ENCODE measurements around the gene TREH.

Gene TREH

DNA sequence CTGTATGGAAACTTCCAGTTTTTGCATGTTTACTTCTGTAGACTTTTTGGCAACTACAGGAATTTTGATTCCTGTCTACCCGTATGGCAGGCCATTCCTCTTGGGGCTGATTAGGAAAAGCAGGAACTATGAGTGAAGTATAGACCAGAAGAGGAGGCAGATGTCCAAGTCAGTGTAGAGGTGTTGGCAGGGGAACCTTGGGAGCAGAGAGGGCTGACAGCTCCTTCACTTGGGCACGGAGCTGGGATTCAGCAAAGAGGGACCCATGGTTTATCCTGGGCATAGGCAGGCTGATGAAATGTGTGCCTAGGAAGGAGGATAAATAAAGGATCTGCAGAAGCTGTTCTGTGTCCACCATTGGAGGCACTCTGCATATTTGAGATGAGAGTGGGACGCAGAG lies 33.1 kb downstream of the TREH start:
- DNase-seq (ENCODE audit: low spot score), result no peak

DNA sequence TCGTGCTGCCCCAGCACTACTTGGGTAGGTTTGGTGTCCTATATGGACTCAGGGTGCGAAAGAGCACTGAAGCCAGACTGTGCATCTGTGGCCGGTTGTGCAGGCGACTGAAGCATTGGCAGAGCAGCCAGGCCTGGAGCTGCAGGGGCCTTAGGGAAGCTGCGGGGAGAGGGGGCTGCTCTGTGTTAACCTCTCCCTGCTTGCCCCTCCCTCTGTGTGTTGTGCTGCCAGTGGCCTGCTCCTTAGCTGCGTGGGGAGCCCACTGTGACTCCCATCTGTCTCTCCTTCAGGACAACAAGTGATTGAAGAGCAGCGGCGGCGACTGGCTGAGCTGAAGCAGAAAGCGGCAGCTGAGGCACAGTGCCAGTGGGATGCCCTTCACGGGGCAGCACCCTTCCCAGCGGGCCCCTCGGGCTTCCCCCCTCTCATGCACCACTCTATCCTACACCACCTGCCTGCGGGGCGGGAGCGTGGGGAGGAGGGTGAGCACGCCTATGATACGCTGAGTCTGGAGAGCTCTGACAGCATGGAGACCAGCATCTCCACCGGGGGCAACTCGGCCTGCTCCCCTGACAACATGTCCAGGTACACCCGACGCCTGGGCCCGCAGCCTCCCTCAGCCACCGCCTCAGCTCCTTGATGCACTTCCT lies 34.3 kb downstream of the TREH start:
- DNase-seq (ENCODE audit: low spot score), result no peak

- no peak for DNase-seq (ENCODE audit: low spot score)
Observed at GRCh38 chr11:118644496-118644895, 35.0 kb downstream of the TREH start.

DNA sequence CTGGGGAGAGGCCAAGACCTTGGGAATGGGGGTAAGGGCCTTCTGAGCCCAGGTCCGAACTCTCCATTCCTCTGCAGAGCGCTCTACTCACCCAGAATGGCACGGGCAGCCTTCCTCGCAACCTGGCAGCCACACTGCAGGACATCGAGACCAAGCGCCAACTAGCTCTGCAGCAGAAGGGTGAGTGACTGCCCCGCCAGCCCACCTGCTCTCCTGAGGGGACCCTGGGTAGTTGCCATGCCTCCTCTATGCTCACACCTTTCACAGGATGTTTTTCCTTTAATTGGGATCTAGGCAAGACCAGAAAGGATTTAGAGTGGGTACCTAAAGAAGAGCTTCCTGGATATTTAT lies 35.5 kb downstream of the TREH start:
- no peak for DNase-seq (ENCODE audit: low spot score)

DNA sequence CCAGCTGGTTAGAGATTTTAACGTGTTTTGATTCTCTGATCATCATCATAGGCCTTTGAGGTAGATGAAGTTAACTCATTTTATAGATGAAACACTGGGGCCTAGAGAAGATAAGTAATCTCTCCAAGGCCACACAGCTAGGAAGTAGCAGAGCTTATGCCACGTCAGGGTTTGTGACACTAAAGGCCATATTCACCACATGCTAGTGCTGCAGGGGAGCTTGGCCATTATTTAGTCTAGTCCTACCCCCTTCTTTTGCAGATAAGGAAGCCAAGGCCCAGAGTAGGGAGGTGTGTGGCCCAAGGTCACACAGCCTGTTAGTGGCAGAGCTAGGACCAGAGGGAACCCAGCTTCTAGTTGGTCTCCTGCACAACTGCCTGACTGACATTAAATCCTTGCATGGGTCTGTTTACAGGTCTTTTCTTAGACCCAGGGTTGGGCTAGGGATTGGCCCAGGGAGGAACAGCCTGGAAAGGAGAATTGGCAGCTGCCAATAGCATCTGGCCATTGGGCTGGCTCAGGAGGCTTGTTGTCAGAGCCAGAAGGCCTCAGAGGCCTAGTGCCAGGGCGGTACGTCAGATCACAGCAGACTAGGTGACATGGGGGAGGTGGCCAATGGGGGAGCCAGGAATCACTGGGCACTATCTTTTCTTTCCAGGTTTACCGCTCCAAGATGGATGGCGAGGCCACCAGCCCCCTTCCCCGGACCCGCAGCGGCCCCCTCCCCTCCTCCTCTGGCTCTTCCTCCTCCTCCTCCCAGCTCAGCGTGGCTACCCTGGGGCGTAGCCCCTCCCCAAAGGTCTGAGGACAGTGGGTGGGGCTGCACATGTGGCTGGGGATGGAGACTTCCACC lies 36.1 kb downstream of the TREH start:
- no peak for DNase-seq (ENCODE audit: low spot score)

DNA sequence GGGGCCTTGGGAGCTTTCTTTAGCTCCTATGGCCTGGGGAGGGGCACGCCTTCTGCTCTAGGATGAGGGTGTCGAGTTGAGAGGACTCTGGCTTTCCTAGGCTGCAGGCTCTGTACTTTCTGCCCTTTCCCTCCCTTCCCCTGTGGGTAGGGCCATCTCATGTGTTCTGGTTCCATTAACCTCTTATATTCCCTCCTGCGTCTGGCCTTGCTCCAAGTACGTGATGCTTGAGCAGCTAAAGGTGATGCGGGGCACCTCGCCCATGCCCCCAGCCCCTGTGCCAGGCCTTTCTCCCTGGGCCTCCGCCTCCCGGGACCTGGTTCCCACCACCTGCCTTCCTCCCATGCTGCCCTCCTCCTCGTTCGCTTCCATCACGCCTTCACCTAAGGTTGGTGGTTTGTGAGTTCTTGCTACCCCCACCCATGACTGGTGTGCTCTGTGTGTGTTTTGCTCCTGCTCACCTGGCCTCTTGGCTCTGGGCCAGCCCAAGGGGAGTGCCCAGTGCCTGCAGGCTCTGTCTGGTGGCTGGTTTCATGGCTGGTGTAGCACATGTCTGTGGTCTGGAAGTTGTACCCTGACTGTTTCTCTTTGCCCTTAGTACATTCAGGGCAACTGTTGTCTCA lies 37.9 kb downstream of the TREH start:
- no peak for DNase-seq (ENCODE audit: low spot score)

- DNase-seq (ENCODE audit: low spot score), result no peak
Observed at GRCh38 chr11:118640332-118641154, 38.9 kb downstream of the TREH start.

DNA sequence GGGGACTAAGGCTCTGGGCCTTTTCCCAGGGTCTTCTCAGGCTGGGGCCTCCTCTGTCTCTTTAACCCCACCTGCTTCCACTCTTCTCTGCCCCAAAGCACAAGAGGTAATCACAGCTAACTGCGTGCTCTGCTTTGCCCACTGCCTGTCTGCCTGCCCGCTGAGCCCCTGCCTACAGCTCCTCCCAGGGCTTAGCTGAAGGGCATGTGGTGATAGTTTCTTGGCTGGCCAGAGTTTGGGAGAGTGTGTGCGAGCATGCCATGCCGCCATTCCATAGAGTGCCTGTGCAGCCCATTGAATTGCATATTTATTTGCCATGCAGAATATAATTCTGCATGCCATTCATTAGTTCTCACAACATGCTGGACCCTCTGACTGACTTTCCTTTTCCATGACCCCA lies 39.6 kb downstream of the TREH start:
- DNase-seq (ENCODE audit: low spot score), result no peak

- no peak for DNase-seq (ENCODE audit: low spot score)
Observed at GRCh38 chr11:118638726-118639125, 40.7 kb downstream of the TREH start.

- no peak for DNase-seq (ENCODE audit: low spot score)
Observed at GRCh38 chr11:118636569-118637290, 42.7 kb downstream of the TREH start.

GRCh38 chr11:118635642-118636041 lies 43.8 kb downstream of the TREH start:
- no peak for DNase-seq (ENCODE audit: low spot score)

DNA sequence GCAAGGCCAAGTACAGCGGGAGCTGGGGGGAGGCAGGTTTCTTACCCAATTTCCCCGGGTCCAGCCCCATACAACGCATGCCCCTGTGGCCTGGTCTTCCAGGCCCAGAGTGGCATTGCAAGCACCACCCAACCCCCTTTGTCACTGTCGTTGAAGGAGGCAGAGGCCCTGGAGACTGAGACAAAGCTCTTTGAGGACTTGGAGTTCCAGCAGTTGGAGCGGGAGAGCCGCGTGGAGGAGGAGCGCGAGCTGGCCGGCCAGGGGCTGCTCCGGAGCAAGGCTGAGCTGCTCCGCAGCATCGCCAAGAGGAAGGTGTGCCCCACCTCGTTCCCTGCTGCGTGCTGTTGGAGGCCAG lies 44.2 kb downstream of the TREH start:
- DNase-seq (ENCODE audit: low spot score), result no peak

GRCh38 chr11:118634431-118635236 lies 44.8 kb downstream of the TREH start:
- peak; percentile 62 for DNase-seq (ENCODE audit: low spot score)

DNA sequence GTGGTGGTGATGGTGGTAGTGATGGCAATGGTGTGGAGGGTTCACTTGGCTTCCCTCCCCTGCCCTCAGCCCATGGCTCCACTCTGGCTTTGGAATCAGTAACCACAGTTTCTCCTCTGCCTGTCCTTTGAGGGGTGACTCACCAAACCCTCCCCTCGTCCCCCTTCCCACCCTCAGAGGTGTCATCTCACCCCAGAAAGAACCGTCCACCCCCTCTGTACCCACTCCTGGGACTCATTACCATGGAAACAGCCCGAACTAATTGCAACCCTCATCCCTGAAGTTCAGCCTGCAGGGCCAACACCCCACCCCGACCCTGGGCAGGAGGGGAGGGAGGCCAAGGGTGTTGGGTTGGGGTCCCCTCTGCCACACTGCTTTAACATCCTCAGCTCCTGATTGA lies 45.5 kb downstream of the TREH start:
- DNase-seq (ENCODE audit: low spot score), result peak; percentile 68

DNA sequence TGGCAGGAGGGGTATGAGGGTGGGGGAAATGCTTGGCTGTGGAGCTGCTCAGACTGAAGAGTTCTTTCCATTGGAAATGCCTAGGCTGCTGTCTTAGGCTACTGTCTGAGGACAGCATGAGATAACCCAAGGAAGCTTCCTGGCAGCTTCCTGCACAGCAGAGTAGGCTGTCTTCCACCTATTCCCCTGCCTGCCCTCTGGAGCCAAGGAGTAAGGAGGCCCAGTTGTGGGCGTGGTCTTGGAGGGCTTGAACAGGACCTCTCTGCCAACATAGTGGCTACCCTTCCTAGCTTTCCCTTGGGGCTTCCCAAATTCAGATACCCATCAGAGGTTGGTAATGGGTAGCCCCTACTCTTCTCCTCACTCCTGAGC lies 46.1 kb downstream of the TREH start:
- DNase-seq (ENCODE audit: low spot score), result no peak

DNA sequence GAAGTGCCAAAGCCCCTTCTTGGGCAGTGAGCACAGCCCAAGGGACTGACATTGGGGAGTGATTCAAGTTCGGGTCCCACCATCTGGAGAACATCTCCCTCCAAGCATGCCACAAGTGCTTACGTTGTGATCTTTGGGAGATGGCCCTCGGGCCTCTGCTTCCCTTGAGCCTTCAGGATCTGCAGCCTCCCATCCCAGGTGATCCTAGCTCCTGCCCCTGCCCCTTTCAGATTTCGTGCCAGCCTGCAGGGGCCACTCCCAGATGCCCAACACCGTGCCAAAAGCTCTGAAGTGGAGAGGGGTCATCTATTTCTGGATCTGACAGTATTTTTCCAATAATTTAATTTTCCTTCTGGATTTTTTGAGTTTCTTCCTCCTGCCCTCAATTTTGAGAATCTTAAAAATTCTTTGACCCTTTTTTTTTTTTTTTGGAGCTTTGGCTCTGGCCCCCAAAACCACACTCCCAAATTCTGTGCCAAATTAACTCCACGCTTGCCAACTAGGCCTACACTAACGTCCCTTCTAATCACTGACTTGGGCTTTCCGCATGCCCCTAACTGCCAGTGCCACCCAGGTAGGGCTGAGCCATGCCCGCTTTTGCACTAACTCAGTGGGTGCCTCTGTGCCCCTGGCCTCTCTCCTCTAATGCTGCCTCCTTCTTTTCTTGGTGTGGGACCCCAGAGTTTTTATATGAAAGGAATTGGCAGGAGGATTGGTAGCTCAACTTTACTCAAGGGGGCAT lies 46.7 kb downstream of the TREH start:
- no peak for DNase-seq (ENCODE audit: low spot score)

DNA sequence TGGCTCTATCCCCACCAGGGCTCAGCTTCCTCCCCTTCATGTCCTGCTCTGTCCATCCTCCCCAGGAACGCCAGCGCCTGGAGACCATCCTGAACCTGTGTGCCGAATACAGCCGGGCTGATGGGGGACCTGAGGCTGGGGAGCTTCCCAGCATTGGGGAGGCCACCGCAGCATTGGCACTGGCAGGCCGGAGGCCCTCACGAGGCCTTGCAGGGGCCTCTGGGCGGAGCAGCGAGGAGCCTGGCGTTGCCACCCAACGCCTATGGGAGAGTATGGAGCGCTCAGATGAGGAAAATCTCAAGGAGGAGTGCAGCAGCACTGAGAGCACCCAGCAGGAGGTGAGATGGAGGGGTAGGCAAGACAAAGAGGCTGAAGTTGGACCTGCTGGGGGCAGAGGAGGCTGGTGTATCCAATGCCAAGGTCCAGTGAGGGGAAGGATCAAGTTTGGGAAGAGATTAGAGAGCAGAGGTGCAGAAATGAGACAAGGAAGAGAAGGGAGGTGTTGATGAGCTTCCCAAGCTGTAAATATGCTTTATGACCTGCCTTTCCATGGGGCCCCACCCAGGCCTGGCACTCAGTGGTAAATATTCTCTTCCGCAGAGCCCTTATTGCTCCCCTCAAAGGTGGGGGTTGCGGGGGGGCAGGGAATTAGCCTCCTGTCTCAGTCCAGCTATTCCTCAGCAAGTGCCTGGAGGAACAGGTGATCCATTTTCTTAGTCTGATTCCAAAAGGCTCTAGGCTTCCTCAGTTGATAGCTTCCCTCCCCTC lies 48.1 kb downstream of the TREH start:
- no peak for DNase-seq (ENCODE audit: low spot score)

GRCh38 chr11:118629761-118630661 lies 49.4 kb downstream of the TREH start:
- DNase-seq (ENCODE audit: low spot score), result no peak
